Hepatocyte (in vitro differentiated cells): ENCODE measurements around the gene PKNOX1. TPM values are rescaled to one million over a fixed set of nuclear protein-coding genes. Genes with fewer than 3 reads are reported as not detected.
"Not testable (repeated sequence)": the region's sequence is repeated elsewhere in the genome, so short reads cannot be mapped to it uniquely, and the experiment has no call there.

Source experiments
- DNase-seq: peaks from one replicate; pipeline ENCODE4 v3.0.0-alpha.2; 2016; ENCODE audit warnings: low spot score
- H2AFZ ChIP-seq: fragments of 200-600 bp; sonication (generic); 2 replicates; pipeline ENCODE4 v1.6.0; 2016; ENCODE audit warnings: antibody characterized with exemption, mild to moderate bottlenecking
- H3K27ac ChIP-seq: fragments of 200-600 bp; sonication (generic); 2 replicates; pipeline ENCODE4 v1.5.1; 2016; ENCODE audit warnings: mild to moderate bottlenecking
- H3K27me3 ChIP-seq: fragments of 200-600 bp; sonication (generic); 2 replicates; pipeline ENCODE4 v1.6.1; 2016
- H3K36me3 ChIP-seq: fragments of 200-600 bp; sonication (generic); replicated peaks from 2 replicates; pipeline ENCODE4 v1.5.1; 2016; ENCODE audit warnings: low read depth; ENCODE audit not compliant: insufficient read depth
- H3K4me1 ChIP-seq: fragments of 200-600 bp; sonication (generic); 2 replicates; pipeline ENCODE4 v1.5.1; 2016; ENCODE audit warnings: mild to moderate bottlenecking, moderate library complexity; ENCODE audit not compliant: insufficient read depth
- H3K4me2 ChIP-seq: fragments of 200-600 bp; sonication (generic); 2 replicates; pipeline ENCODE4 v1.6.0; 2016
- H3K4me3 ChIP-seq: fragments of 200-600 bp; sonication (generic); 2 replicates; pipeline ENCODE4 v1.5.1; 2016; ENCODE audit warnings: mild to moderate bottlenecking
- H3K79me2 ChIP-seq: fragments of 200-600 bp; sonication (generic); 2 replicates; pipeline ENCODE4 v1.6.0; 2017; ENCODE audit warnings: mild to moderate bottlenecking
- H3K9me2 ChIP-seq: fragments of 200-600 bp; sonication (generic); replicated peaks from 2 replicates; pipeline ENCODE4 v1.6.0; 2017; ENCODE audit warnings: mild to moderate bottlenecking; ENCODE audit not compliant: insufficient read depth
- H3K9me3 ChIP-seq: fragments of 200-600 bp; sonication (generic); 2 replicates; pipeline ENCODE4 v1.5.1; 2016; ENCODE audit warnings: low read depth, mild to moderate bottlenecking
- H4K20me1 ChIP-seq: fragments of 200-600 bp; sonication (generic); 2 replicates; pipeline ENCODE4 v1.6.0; 2016; ENCODE audit warnings: mild to moderate bottlenecking; ENCODE audit not compliant: insufficient read depth, poor library complexity, severe bottlenecking
- WGBS: methylation state at CpG from one replicate; pipeline ENCODE4 v1.1.6; 2016; ENCODE audit warnings: low lambda C conversion rate; ENCODE audit errors: missing lambda C conversion rate; 5-methylcytosine and 5-hydroxymethylcytosine counted together
- polyA plus RNA-seq: library from polyadenylated mRNA; unstranded; fragments of >200 nt; fragmentation: Nextera tagmentation; extraction: Ambion mirVana; gene quantifications from 2 replicates; pipeline ENCODE4 v1.2.1, GENCODE V29; 2016
- total RNA-seq: library from RNA; depleted of rRNA; stranded (reverse); fragments of >200 nt; gene quantifications from 2 replicates; pipeline ENCODE4 v1.2.3, GENCODE V29; 2014

Gene PKNOX1
- total and polyA plus RNA-seq, 2 experiments from 2014 or later, result 11.0 to 13.4 TPM

DNA sequence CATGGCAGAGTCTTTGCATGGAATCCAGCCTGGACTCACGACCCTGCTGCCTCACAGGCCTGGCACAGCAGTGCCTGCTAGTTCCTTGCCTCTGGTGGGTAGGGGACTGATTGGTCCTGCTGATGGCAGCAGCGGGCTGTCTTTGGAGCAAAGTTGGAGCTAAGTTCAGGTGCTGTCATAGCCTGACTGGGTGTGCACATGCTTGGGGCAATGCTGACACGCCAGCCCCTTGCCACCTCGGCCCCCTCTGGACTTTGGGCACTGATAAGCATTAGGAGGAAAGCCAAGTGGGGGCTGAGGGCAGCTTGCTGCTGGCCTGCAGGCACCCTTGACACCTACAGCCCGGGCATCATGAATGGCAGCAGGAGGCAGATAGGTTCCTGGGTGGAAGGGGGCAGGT, 67.8 kb downstream of the PKNOX1 start:
- not testable (repeated sequence) for H3K4me1 ChIP-seq, H3K27ac ChIP-seq, H3K36me3 ChIP-seq, H3K4me3 ChIP-seq, H3K79me2 ChIP-seq, H2AFZ ChIP-seq, H3K27me3 ChIP-seq, H3K9me2 ChIP-seq, H3K9me3 ChIP-seq, DNase-seq, H3K4me2 ChIP-seq, H4K20me1 ChIP-seq
- WGBS, result 95% methylated on average over 3 of the region's 5 CpGs

- not testable (repeated sequence) for H3K27ac ChIP-seq, H3K9me3 ChIP-seq, H3K27me3 ChIP-seq, H3K79me2 ChIP-seq, DNase-seq, H3K4me1 ChIP-seq, H3K36me3 ChIP-seq, H3K4me2 ChIP-seq, H3K9me2 ChIP-seq, H3K4me3 ChIP-seq, H2AFZ ChIP-seq, H4K20me1 ChIP-seq
- 99% methylated on average over 7 of the region's 14 CpGs for WGBS
Observed at GRCh38 chr21:43043291-43043690, 68.9 kb downstream of the PKNOX1 start.

DNA sequence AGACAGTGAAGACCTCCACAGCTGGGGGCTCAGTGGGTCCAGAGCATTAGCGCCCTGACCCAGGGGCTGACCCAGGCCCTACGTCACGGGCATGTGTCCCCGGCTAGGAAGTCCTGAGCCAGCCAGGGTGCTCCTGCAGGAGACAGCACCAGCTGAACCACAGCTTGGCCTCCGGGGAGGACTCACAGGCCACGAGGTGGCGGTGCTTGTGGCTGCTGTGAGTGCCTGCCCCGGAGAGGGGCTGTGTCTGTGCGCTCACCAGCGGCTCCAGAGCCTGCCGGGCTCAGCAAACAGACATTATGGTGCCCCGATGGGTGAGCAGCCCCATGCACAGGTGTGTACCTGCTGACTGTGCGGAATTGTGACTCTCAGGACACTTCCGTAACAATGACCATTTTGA, 70.2 kb downstream of the PKNOX1 start:
- not testable (repeated sequence) for H3K4me3 ChIP-seq, H4K20me1 ChIP-seq

DNA sequence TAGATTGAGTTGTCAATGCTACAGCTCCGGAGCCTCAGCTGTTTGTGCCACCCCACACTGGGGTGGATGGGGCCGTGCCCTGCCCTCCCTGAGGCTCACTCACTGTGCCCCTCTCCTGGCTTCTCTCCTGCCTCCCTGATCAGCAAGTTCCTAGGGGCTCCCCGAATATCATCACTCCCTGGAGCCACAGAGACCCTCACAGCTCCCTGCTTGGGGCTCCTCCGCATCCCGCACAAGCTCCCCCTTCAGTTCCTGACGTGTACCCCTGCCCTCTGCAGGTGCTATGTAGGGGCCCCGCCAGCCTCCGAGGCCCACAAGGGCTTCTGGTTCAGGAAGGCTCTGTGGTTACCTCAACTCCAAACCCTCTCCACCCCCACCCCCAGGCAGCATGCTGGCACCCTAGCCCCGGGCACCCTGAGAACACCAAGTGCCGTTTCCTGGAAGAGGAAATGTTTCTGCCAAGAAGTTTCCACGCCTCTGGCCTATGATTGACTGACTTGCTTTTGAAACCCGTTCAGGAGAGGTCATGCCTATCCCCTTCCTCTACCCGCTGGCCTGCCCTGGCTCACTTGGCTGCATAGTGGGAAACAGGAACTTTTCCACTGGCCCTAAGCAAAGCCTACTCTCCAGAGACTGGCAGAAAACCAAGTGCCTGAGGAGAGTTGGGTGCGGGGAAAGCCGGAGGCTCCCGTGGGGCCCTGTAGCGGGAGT, 71.0 kb downstream of the PKNOX1 start:
- not testable (repeated sequence) for H3K4me2 ChIP-seq, H3K27ac ChIP-seq, H3K27me3 ChIP-seq, H3K9me3 ChIP-seq, H3K79me2 ChIP-seq, H3K9me2 ChIP-seq, H3K4me1 ChIP-seq, DNase-seq, H3K4me3 ChIP-seq, H3K36me3 ChIP-seq, H2AFZ ChIP-seq, H4K20me1 ChIP-seq
- WGBS, result 100% methylated on average over 1 of the region's 17 CpGs

More for the DNA sequence above, 70.2 kb downstream of the PKNOX1 start:
- H3K27ac ChIP-seq, H3K9me3 ChIP-seq, H3K36me3 ChIP-seq, H3K4me2 ChIP-seq, H3K9me2 ChIP-seq, H3K4me1 ChIP-seq, H3K27me3 ChIP-seq, DNase-seq, H3K79me2 ChIP-seq, H2AFZ ChIP-seq: not testable (repeated sequence)
- 90% methylated on average over 6 of the region's 14 CpGs for WGBS

- not testable (repeated sequence) for H3K9me2 ChIP-seq, H3K79me2 ChIP-seq, DNase-seq, H3K4me2 ChIP-seq, H3K36me3 ChIP-seq, H2AFZ ChIP-seq, H3K4me3 ChIP-seq, H3K4me1 ChIP-seq, H3K27ac ChIP-seq, H3K27me3 ChIP-seq, H4K20me1 ChIP-seq, H3K9me3 ChIP-seq
- 66% methylated on average over 10 of the region's 21 CpGs for WGBS
Observed at GRCh38 chr21:43045876-43046821, 71.8 kb downstream of the PKNOX1 start.

DNA sequence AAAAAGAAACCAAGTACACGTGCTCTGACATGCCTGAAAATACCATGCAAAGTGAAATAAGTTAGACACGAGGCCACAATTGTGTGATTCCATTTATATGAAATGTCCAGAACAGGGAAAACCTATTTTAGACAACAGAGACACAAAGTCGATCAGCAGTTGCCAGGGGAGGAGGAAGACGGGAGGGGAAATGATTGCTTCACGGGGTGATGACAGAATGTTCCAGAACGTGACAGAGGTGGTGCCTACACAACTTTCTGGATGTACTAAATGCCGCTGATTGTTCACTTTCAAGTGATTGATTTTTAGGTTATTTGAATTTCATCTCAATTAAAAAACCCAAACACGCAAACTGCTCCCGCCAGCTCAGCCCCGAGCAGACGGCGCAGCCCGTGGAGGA, 78.8 kb downstream of the PKNOX1 start:
- no CpG with 5 or more reads among the region's 13 CpGs for WGBS

DNA sequence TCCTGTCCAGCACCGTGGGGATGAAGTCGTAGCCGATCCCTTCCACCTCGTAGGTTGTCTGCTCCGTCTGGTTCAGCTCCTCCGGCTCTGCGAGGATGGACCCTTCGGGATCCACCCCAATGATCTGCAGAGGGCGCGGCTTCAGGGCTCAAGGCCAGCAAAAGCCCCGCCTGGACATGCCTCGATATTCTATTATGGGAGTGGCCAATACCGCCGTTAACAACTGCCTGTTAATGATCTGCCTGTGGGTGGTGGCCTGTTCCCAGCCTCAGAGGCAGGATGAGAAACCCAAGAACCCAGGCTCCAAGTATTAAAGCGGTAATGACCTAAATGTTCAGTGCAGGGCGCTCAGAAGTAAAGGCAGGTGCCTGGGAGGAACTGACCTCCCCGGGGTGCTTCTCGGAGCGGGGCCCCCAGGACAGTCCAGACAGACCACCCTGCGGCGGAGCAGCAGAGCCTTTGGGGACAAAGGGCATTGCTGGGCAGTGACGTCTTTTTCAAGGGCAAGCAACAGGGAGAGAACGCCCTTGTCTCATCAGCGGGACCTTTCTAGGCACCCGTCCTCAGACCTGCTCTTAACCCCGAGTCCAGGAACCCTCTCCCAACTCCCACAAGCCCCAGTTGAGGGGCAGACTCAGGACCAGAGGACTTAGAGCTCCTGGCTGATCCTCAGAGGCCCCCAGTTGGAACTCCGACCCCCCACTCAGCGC, 88.7 kb downstream of the PKNOX1 start:
- not testable (repeated sequence) for H3K27ac ChIP-seq, H3K4me2 ChIP-seq, H4K20me1 ChIP-seq, DNase-seq, H3K4me1 ChIP-seq, H3K79me2 ChIP-seq, H3K27me3 ChIP-seq, H3K4me3 ChIP-seq, H3K9me3 ChIP-seq, H3K9me2 ChIP-seq, H3K36me3 ChIP-seq, H2AFZ ChIP-seq
- WGBS, result no CpG with 5 or more reads among the region's 28 CpGs

More for the DNA sequence above, 78.8 kb downstream of the PKNOX1 start:
- H3K79me2 ChIP-seq, H3K4me1 ChIP-seq, H2AFZ ChIP-seq, H3K9me2 ChIP-seq, H4K20me1 ChIP-seq, H3K9me3 ChIP-seq, H3K4me3 ChIP-seq, DNase-seq, H3K27ac ChIP-seq, H3K36me3 ChIP-seq, H3K27me3 ChIP-seq, H3K4me2 ChIP-seq: not testable (repeated sequence)

GRCh38 chr21:43064265-43064917, 90.0 kb downstream of the PKNOX1 start:
- H3K4me2 ChIP-seq, H3K27me3 ChIP-seq: not testable (repeated sequence)
- WGBS, result no CpG with 5 or more reads among the region's 22 CpGs

More at GRCh38 chr21:43064265-43064917, 90.0 kb downstream of the PKNOX1 start:
- not testable (repeated sequence) for H3K4me1 ChIP-seq, H3K9me2 ChIP-seq, H3K9me3 ChIP-seq, H3K27ac ChIP-seq, DNase-seq, H3K4me3 ChIP-seq, H2AFZ ChIP-seq, H4K20me1 ChIP-seq, H3K36me3 ChIP-seq, H3K79me2 ChIP-seq
